Hepatocyte (in vitro differentiated cells): ENCODE data around the gene MREG. TPM values are rescaled to one million over a fixed set of nuclear protein-coding genes. Genes with fewer than 3 reads are reported as not detected.

ENCODE experiments used
- DNase-seq: peaks from one replicate; pipeline ENCODE4 v3.0.0-alpha.2; 2016; ENCODE audit warnings: low spot score
- H2AFZ ChIP-seq: fragments of 200-600 bp; sonication (generic); 2 replicates; pipeline ENCODE4 v1.6.0; 2016; ENCODE audit warnings: antibody characterized with exemption, mild to moderate bottlenecking
- H3K27ac ChIP-seq: fragments of 200-600 bp; sonication (generic); 2 replicates; pipeline ENCODE4 v1.5.1; 2016; ENCODE audit warnings: mild to moderate bottlenecking
- H3K27me3 ChIP-seq: fragments of 200-600 bp; sonication (generic); 2 replicates; pipeline ENCODE4 v1.6.1; 2016
- H3K36me3 ChIP-seq: fragments of 200-600 bp; sonication (generic); replicated peaks from 2 replicates; pipeline ENCODE4 v1.5.1; 2016; ENCODE audit warnings: low read depth; ENCODE audit not compliant: insufficient read depth
- H3K4me1 ChIP-seq: fragments of 200-600 bp; sonication (generic); 2 replicates; pipeline ENCODE4 v1.5.1; 2016; ENCODE audit warnings: mild to moderate bottlenecking, moderate library complexity; ENCODE audit not compliant: insufficient read depth
- H3K4me2 ChIP-seq: fragments of 200-600 bp; sonication (generic); 2 replicates; pipeline ENCODE4 v1.6.0; 2016
- H3K4me3 ChIP-seq: fragments of 200-600 bp; sonication (generic); 2 replicates; pipeline ENCODE4 v1.5.1; 2016; ENCODE audit warnings: mild to moderate bottlenecking
- H3K79me2 ChIP-seq: fragments of 200-600 bp; sonication (generic); 2 replicates; pipeline ENCODE4 v1.6.0; 2017; ENCODE audit warnings: mild to moderate bottlenecking
- H3K9me2 ChIP-seq: fragments of 200-600 bp; sonication (generic); replicated peaks from 2 replicates; pipeline ENCODE4 v1.6.0; 2017; ENCODE audit warnings: mild to moderate bottlenecking; ENCODE audit not compliant: insufficient read depth
- H3K9me3 ChIP-seq: fragments of 200-600 bp; sonication (generic); 2 replicates; pipeline ENCODE4 v1.5.1; 2016; ENCODE audit warnings: low read depth, mild to moderate bottlenecking
- H4K20me1 ChIP-seq: fragments of 200-600 bp; sonication (generic); 2 replicates; pipeline ENCODE4 v1.6.0; 2016; ENCODE audit warnings: mild to moderate bottlenecking; ENCODE audit not compliant: insufficient read depth, poor library complexity, severe bottlenecking
- CTCF ChIP-seq: fragments of 200-600 bp; sonication (generic); IDR thresholded peaks from 2 replicates; pipeline ENCODE4 v1.5.1; 2016; ENCODE audit warnings: antibody characterized with exemption, mild to moderate bottlenecking; ENCODE audit not compliant: poor library complexity
- EZH2 ChIP-seq: fragments of 200-600 bp; sonication (generic); IDR thresholded peaks from 2 replicates; pipeline ENCODE4 v1.6.1; 2016; ENCODE audit warnings: antibody characterized with exemption, mild to moderate bottlenecking, borderline replicate concordance
- EZH2phosphoT487 ChIP-seq: fragments of 200-600 bp; sonication (generic); IDR thresholded peaks from one replicate; pipeline ENCODE4 v1.6.1; 2018; ENCODE audit warnings: antibody characterized with exemption, mild to moderate bottlenecking, low read depth, moderate library complexity; ENCODE audit not compliant: unreplicated experiment, severe bottlenecking
- WGBS: methylation state at CpG from one replicate; pipeline ENCODE4 v1.1.6; 2016; ENCODE audit warnings: low lambda C conversion rate; ENCODE audit errors: missing lambda C conversion rate; 5-methylcytosine and 5-hydroxymethylcytosine counted together
- polyA plus RNA-seq: library from polyadenylated mRNA; unstranded; fragments of >200 nt; fragmentation: Nextera tagmentation; extraction: Ambion mirVana; gene quantifications from 2 replicates; pipeline ENCODE4 v1.2.1, GENCODE V29; 2016
- total RNA-seq: library from RNA; depleted of rRNA; stranded (reverse); fragments of >200 nt; gene quantifications from 2 replicates; pipeline ENCODE4 v1.2.3, GENCODE V29; 2014

Gene MREG
- total and polyA plus RNA-seq, 2 experiments from 2014 or later, result 5.6 to 12.9 TPM

DNA sequence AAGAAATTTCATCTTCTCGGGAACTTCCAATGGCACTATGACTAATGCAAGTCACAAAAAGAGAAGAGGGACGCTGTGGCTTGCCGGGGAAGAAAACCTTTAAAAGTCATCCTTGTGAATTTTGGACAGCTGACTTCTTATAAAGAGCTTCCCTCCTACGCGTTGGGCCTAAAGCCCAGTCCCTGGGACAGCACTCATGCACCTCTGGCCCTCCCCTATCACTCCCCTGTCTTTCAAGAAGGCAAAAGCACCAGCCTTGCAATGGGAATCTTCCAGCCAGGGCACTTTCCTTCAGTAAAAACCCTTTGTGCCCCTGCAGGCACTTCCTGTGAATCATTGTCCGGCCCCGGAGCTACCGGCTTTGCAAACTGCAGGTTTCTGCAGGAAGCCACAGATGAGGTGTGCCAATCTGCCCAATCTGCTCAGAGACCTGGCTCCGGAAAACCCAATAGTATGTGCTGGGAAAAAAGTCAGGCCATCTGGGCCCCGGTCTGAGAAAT lies 7.1 kb downstream of the MREG start:
- no peaks in the 10 kb centered on the region for H3K9me3 ChIP-seq
- no peaks in the 10 kb centered on the region for H4K20me1 ChIP-seq
- H3K27me3 ChIP-seq, result no peaks in the 10 kb centered on the region
- H3K27ac ChIP-seq, result no peak overlapping the region
- no peaks in the 10 kb centered on the region for H3K4me1 ChIP-seq
- no peak overlapping the region for H2AFZ ChIP-seq
- no peak overlapping the region for H3K4me3 ChIP-seq
- peaks cover 46% of the 10 kb centered on the region for H3K79me2 ChIP-seq
- no peaks in the 10 kb centered on the region for H3K36me3 ChIP-seq
- WGBS, result 73% methylated on average over 10 of the region's 10 CpGs
- no peaks in the 10 kb centered on the region for H3K9me2 ChIP-seq
- no peak overlapping the region for H3K4me2 ChIP-seq
- TF ChIP-seq CTCF, result no peak
- TF ChIP-seq EZH2phosphoT487, result no peak
- no peak for TF ChIP-seq EZH2
- no peak for DNase-seq

GRCh38 chr2:216004697-216005283 lies 8.6 kb downstream of the MREG start:
- no peak overlapping the region for H3K4me3 ChIP-seq
- H3K9me2 ChIP-seq, result no peaks in the 10 kb centered on the region
- DNase-seq, result no peak
- 99% methylated on average over 3 of the region's 3 CpGs for WGBS
- H3K4me2 ChIP-seq, result no peak overlapping the region
- TF ChIP-seq EZH2phosphoT487, result no peak
- no peak for TF ChIP-seq EZH2
- no peak for TF ChIP-seq CTCF
- no peaks in the 10 kb centered on the region for H3K4me1 ChIP-seq
- peaks cover 34% of the 10 kb centered on the region for H3K79me2 ChIP-seq
- H3K9me3 ChIP-seq, result no peaks in the 10 kb centered on the region
- no peak overlapping the region for H2AFZ ChIP-seq
- H4K20me1 ChIP-seq, result no peaks in the 10 kb centered on the region
- no peaks in the 10 kb centered on the region for H3K36me3 ChIP-seq
- H3K27ac ChIP-seq, result no peak overlapping the region
- no peaks in the 10 kb centered on the region for H3K27me3 ChIP-seq

DNA sequence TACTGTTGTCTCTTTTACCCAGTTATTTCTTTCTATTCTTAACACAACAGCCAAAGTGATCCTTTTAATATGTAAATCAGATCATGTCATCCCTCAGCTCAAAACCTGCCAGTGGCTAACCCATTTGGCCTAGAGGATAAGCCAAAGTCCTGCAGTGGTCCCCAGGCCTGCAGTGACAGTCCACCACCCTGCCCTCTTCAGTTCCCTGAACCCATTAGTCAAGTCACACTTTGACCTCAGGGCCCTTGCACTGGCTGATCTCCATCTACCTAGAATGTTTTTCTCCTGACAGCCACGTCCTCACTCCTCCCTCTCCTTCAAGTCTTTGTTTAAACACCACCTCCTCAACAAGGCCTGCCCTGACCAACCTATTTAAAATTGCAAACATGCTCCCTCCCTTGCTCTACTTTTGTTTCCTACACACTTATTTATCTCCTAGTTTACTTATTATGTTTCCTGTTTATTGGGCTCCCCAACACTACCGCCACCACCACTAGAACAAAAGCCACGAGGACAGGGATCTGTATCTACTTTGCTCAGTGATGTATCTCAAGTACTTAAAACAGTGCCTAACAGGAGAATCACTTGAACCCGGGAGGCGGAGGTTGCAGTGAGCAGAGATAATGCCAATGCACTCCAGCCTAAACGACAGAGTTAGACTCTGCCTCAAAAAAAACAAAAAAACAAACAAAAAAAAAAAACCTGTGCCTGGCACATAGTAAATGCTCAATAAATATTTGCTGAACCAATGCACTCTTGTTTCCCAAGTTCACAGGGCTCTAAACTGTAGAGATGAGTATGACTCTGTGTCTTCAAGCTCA lies 9.3 kb downstream of the MREG start:
- Histone ChIP-seq H2AFZ (no peak overlapping the region), H3K4me1 (no peaks in the 10 kb centered on the region), H3K27me3 (no peaks in the 10 kb centered on the region), H3K9me3 (no peaks in the 10 kb centered on the region), H3K27ac (no peak overlapping the region), H4K20me1 (no peaks in the 10 kb centered on the region), H3K4me3 (no peak overlapping the region), H3K4me2 (no peak overlapping the region), H3K36me3 (no peaks in the 10 kb centered on the region), H3K79me2 (peaks cover 28% of the 10 kb centered on the region), H3K9me2 (no peaks in the 10 kb centered on the region)
- 88% methylated on average over 6 of the region's 6 CpGs for WGBS
- no peak for DNase-seq
- TF ChIP-seq EZH2 (no peak), EZH2phosphoT487 (no peak), CTCF (no peak)
